ENCODE data around the gene DNAH10. TPM values are rescaled to one million over a fixed set of nuclear protein-coding genes. Genes with fewer than 3 reads are reported as not detected.

DNAH10 gene
- total RNA-seq, 4 donors from 2014 or later = 0.14 to 0.20 TPM; not detected in 2

DNA sequence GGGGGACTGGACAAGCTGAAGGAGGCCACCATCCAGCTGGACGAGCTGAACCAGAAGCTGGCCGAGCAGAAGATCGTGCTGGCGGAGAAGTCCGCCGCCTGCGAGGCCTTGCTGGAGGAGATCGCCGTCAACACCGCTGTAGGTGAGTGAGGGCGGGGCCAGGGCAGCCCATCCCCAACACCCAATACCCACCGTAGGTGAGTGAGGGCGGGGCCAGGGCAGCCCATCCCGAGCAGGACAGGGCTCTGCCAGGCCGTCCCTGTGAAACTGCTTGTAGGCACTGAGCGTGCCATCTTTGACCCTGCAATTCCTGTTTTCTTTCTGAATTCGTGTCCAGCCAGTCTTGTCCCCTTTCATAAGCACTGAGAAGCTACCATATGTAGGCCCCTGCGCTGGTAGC is 136.6 kb downstream of the DNAH10 start:
- Histone ChIP-seq H3K4me3 (no peak overlapping the region), H3K36me3 (no peaks in the 10 kb centered on the region), H3K27me3 (no peaks in the 10 kb centered on the region), H3K27ac (no peak overlapping the region), H3K9me3 (no peaks in the 10 kb centered on the region), H3K4me1 (no peaks in the 10 kb centered on the region)
- no peak for TF ChIP-seq POLR2A (IDR thresholded peaks at IDR 0.05)
- TF ChIP-seq, protein P1, sequence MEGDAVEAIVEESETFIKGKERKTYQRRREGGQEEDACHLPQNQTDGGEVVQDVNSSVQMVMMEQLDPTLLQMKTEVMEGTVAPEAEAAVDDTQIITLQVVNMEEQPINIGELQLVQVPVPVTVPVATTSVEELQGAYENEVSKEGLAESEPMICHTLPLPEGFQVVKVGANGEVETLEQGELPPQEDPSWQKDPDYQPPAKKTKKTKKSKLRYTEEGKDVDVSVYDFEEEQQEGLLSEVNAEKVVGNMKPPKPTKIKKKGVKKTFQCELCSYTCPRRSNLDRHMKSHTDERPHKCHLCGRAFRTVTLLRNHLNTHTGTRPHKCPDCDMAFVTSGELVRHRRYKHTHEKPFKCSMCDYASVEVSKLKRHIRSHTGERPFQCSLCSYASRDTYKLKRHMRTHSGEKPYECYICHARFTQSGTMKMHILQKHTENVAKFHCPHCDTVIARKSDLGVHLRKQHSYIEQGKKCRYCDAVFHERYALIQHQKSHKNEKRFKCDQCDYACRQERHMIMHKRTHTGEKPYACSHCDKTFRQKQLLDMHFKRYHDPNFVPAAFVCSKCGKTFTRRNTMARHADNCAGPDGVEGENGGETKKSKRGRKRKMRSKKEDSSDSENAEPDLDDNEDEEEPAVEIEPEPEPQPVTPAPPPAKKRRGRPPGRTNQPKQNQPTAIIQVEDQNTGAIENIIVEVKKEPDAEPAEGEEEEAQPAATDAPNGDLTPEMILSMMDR (IDR thresholded peaks at IDR 0.05) = no peak
- TF ChIP-seq EP300 (IDR thresholded peaks at IDR 0.05; ENCODE audit: low read depth) = no peak
- TF ChIP-seq POLR2AphosphoS5 (IDR thresholded peaks at IDR 0.05) = no peak
- no peak for DNase-seq
- intact Hi-C loops (cut with DNase I; ENCODE audit: low total_unique reads) = no loop called here
- in situ Hi-C loops (cut with MboI; ENCODE audit: low pct_ligation_motif_present in 1 of 4, low pct_unique_long_range_greater_than_20kb in 1 of 4, low sequenced_read_pairs in 3 of 4) = no loop called here
- WGBS, 2 donors (ENCODE audit: low coverage in 1 of 2) = 73 to 89% methylated on average over 3 to 18 of the region's 18 CpGs

GRCh38 chr12:123899368-123899767 is 137.3 kb downstream of the DNAH10 start:
- Histone ChIP-seq H3K27ac (no peak overlapping the region), H3K4me3 (no peak overlapping the region), H3K4me1 (no peaks in the 10 kb centered on the region), H3K9me3 (no peaks in the 10 kb centered on the region), H3K27me3 (no peaks in the 10 kb centered on the region), H3K36me3 (no peaks in the 10 kb centered on the region)
- no peak for DNase-seq
- 80% methylated on average over 9 of the region's 9 CpGs; no CpG with 5 or more reads in 1 of the 2 donors for WGBS, 2 donors (ENCODE audit: low coverage in 1 of 2)
- intact Hi-C loops (cut with DNase I; ENCODE audit: low total_unique reads) = no loop called here
- in situ Hi-C loops (cut with MboI; ENCODE audit: low pct_ligation_motif_present in 1 of 4, low pct_unique_long_range_greater_than_20kb in 1 of 4, low sequenced_read_pairs in 3 of 4) = no loop called here
- no peak for TF ChIP-seq POLR2A (IDR thresholded peaks at IDR 0.05)
- no peak for TF ChIP-seq EP300 (IDR thresholded peaks at IDR 0.05; ENCODE audit: low read depth)
- no peak for TF ChIP-seq POLR2AphosphoS5 (IDR thresholded peaks at IDR 0.05)
- TF ChIP-seq, protein P1 (IDR thresholded peaks at IDR 0.05) = no peak

GRCh38 chr12:123900871-123901376 is 138.8 kb downstream of the DNAH10 start:
- H3K4me1 ChIP-seq = peaks cover 0 to 2% (median 0%) of the 10 kb centered on the region in 4 donors
- intact Hi-C loops (cut with DNase I; ENCODE audit: low total_unique reads) (no loop called here), in situ Hi-C loops (cut with MboI; ENCODE audit: low pct_ligation_motif_present in 1 of 4, low pct_unique_long_range_greater_than_20kb in 1 of 4, low sequenced_read_pairs in 3 of 4) (loop anchor here in 3 of 4 donors (10.0 kb wide), 1 partner anchor 84 kb away; no protein-coding TSS in a partner anchor)
- no peak overlapping the region for H3K4me3 ChIP-seq
- no peaks in the 10 kb centered on the region for H3K9me3 ChIP-seq
- no peak overlapping the region for H3K27ac ChIP-seq
- H3K36me3 ChIP-seq = no peaks in the 10 kb centered on the region
- no peak for DNase-seq
- 35 to 49% methylated on average over 5 to 9 of the region's 9 CpGs for WGBS, 2 donors (ENCODE audit: low coverage in 1 of 2)
- TF ChIP-seq POLR2AphosphoS5 (IDR thresholded peaks at IDR 0.05) = no peak
- H3K27me3 ChIP-seq = no peaks in the 10 kb centered on the region

GRCh38 chr12:123902821-123903220 is 140.7 kb downstream of the DNAH10 start:
- WGBS, 2 donors (ENCODE audit: low coverage in 1 of 2) = 96% methylated on average over 13 of the region's 13 CpGs; no CpG with 5 or more reads in 1 of the 2 donors
- Histone ChIP-seq H3K4me3 (no peak overlapping the region), H3K4me1 (peaks cover 0 to 2% (median 0%) of the 10 kb centered on the region in 4 donors), H3K27ac (no peak overlapping the region), H3K36me3 (no peaks in the 10 kb centered on the region), H3K9me3 (no peaks in the 10 kb centered on the region), H3K27me3 (no peaks in the 10 kb centered on the region)
- TF ChIP-seq POLR2A (IDR thresholded peaks at IDR 0.05) = no peak
- TF ChIP-seq, protein P1 (IDR thresholded peaks at IDR 0.05) = no peak
- no peak for TF ChIP-seq POLR2AphosphoS5 (IDR thresholded peaks at IDR 0.05)
- TF ChIP-seq EP300 (IDR thresholded peaks at IDR 0.05; ENCODE audit: low read depth) = no peak
- DNase-seq = no peak
- intact Hi-C loops (cut with DNase I; ENCODE audit: low total_unique reads) = loop anchor here (1.0 kb wide), 1 partner anchor 19 kb away; no protein-coding TSS in a partner anchor
- in situ Hi-C loops (cut with MboI; ENCODE audit: low pct_ligation_motif_present in 1 of 4, low pct_unique_long_range_greater_than_20kb in 1 of 4, low sequenced_read_pairs in 3 of 4) = loop anchor here in 3 of 4 donors (10.0 kb wide), 1 partner anchor 82 kb away; no protein-coding TSS in a partner anchor
